HS-27A (cell line): ENCODE measurements around the gene FBRSL1.

ENCODE experiments used
- DNase-seq: peaks from one replicate; pipeline ENCODE4 v3.0.0-alpha.2; 2012; ENCODE audit warnings: low read depth, missing footprints

FBRSL1 gene

DNA sequence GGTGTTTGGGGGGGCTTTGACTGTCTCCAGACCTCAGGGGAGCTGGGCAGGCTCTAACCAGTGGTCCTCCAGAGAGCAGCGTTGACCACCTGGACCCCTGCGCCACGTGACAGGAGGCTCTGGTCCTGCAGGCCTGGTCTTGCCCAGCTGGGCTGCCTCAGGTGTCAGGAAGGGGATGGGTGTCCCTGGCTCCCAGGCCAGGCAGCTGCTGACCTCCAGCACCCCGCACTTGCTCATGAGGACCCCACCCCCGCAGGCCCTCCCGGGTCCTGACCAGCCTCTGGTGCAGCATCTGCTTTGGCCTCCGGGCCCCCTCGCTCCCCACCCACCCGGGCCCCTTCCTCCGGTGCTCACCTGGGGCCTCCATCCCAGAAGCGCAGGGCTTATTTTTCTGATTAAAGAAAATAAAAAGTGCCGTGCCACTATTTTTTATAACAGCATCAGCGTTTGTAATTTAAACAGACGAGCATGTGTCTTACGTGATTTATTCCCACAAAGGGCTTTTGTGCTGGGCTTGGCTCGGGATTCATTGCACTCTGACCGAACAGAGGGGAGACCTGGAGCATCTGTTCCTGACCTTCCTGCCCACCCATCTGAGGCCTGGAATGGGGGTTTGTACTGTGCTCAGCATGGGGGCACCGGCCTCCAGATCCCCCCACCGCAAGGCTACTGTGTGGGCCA lies 21.7 kb downstream of the FBRSL1 start:
- no peak for DNase-seq

DNA sequence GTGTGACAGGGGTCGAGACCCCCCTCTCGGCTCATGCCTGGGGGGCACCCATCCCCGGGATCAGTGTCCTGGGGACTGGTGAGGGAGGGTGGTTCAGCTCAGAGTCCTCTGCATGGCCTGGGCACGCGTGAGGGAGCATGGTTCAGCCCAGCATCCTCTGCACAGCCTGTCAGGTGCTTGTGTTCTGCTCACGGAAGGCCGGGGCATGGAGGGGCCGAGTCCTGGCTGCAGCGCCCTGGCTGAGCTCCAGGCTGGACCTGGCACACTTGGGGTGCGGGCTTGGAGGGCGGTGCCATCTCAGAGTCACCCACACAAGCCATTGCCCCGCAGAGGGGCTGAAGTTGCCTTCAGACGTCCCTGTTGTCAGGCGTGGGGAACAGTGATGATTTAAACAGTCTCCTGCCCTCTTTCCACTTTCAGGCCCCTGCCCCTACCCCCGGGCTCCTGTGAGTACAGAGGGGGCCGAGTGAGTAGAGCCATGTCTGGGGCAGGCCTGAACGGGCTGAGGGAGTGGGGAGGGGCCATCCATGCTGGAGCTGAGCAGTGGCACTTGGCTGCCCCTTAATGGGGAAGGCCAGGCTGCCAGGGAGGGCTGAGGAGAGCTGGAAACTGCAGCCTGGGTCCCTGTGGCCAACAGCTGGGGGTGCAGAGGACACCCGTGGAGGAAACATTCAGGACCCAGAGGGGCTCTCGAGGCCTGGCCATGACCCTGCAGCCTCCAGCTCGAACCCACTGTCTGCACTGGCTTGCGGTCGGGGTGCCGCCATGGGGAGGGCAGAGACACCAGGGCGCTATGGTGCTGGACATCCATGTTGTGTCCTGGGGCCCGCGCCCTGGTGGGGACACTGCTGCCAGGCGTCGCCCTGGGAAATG lies 22.5 kb downstream of the FBRSL1 start:
- no peak for DNase-seq

DNA sequence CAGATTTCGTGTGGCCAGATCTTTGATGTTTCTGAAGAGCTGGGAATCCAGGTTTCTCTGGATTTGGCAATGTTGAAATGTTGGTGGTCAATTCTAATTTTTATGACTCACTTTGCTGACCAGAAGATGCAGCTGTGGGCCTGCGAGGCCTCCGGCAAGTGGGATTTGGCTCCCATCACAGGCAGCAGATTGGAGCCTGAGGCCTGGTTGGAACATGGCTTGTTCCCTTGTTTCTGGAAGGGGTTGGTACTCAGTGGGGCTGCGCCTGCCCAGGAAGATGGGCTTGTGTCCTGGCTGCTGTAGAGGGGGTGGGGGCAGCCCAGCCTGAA lies 23.1 kb downstream of the FBRSL1 start:
- no peak for DNase-seq

DNA sequence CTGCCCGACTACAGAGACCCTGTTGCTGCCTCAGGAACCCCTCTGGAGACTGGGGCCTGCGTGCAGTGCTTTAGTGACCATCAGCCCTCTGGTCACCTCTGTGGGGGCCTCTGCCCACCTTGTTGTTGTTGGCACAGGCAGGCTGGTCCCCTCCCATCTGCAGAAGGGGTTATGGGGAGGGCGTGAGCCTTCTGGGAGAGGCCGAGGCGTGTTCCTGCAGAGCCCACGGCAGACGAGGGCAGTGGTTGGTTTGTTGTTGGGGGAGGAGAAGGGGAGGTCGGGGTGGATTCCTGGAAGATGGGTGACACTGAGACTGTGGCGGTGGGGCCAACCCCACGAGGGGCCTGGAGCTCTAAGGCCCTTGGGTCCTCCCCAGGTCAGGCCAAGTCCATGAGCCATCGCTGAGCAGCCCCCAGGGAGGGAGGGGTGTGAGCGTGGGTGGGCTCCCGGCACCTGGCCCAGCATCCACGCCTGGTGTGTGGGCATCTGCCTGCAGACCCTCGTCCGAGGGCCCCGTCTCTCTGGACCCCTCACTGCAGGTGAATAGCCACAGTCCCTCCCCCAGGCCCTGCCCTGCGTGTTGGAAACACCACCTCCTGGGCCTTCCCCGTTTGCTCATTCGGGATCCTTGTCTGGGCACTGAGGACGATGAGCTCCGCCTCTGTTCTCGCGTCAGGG lies 23.6 kb downstream of the FBRSL1 start:
- DNase-seq = no peak

DNA sequence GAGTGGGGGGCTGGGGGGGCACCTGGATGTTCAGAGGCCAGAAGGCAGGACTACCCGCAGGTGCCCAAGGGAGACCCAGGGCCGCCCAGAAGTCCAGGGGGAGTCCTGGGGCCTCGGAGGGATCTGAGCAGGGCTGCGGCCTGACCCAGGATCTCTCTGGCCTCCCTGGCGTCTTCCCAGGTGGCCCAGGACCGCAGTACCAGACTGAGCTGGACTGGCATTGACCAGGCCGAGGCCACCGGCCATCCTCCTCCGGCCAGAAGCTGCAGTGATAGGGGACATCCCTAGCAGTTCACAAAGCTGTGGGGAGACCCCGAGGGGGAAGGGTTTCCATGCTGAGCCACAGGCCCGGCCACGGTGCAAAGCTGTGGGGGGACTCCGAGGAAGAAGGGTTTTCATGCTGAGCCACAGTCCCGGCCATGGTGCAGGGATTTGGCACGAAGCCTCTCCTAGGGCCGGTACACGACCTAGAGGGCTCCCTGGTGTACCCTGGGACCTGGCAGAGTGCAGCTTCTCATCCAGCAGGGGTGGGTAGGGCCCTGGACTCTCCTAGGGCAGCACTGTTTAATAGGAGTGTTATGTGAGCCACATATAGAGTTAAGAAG lies 24.4 kb downstream of the FBRSL1 start:
- DNase-seq = no peak

DNA sequence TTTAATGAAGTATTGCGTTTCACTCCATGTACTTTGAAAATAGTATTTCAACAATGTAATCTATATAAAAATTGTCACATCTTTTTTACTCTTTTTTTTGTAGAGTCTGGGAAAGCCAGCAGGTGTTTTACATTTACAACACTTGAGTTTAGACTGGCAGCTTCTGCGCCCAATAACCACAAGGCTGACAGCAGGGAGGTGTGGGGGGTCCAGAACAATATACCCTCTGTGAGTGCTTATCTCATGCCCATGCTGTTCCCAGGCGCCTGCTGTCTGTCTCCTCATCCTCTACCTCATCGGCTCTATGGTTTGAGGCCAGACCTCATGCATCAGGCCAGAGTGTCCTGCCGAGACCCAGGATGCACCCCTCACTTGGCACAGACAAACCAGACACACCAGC lies 24.9 kb downstream of the FBRSL1 start:
- DNase-seq = no peak

DNA sequence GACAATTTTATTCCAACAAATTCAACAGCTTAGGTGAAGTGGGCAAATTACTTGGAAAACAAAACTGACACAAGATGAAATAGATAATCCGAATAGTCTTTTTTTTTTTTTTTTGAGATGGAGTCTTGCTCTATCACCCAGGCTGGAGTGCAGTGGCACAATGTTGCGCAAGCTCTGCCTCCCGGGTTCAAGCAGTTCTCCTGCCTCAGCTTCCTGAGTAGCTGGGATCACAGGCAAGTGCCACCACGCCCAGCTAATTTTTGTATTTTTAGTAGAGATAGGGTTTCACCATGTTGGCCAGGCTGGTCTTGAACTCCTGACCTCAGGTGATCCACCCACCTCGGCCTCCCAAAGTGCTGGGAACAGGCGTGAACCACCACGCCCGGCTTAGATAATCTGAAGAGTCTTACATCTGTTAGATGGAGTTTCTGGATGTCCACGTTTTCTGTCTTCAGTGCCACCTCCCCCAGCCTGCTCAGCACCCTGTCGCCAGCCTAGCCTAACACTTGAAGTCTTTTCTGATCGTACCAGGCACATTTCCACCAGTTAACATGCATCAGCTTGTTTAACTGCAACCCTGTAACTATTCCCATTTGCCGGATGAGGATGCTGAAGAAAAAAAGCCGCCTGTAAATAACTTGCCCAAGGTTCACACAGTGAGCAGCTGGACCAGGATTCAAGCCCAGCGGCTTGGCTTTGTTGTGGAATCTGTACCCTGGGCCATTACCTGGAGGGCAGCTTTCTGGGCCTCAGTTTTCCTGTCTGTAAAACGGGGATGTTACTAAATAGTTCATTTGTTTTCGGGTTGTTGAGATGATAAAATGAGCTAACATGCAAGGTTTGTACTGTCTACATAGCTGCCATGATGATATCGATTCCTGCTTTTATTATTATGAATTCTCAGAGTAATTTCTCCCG lies 26.4 kb downstream of the FBRSL1 start:
- DNase-seq = no peak

DNA sequence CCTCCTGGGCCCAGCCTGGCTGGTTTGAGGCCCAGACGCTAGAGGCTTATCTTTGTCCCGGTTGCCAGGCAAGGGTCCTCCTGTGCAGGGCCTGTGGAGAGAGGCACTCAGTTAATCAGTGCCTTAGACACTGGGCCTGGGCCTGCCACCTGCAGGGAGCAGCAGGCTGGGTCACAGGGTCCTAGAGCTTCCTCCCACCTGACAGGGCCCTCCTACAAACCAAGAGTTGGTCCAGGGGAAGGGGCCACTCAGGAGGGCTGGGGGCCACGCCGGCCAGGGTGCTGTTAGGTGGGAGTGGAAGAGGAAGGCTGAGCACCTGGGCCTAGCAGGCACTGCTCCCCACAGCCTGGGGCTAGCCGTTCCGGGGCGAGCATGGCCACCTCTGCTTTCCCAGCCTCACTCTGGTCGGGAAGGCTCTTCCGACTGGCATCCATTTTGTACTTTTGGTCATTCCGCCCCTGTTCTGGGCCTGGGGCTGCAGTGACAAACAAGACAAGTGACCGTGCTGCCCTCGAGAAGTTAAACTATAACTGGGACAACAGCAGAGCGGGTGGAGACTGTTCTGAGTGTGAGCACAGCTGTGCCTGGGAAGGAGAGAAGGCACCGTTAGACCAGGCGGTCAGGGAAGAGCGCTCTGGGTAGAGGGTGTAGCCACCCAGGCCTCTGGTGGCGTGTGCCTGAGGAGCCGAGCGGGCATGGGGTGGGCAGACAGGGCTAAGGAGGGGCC lies 27.2 kb downstream of the FBRSL1 start:
- no peak for DNase-seq

DNA sequence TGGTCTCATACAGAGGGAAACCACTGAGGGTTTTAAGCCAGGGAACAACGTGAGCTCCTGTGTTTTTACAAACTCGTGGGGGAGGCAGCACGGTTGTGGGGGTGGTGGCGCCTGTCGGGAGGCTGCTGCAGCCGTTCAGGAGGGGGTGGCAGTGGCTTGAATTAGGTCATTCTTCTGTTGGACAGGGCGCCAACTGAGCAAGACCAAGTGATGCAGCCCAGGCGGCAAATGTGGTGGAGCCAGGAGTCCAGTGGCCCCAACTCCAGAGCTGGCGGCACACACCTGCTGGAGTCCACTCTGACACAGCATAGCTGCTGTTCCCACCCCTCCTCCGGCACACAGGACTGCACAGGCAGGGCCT lies 27.8 kb downstream of the FBRSL1 start:
- no peak for DNase-seq

DNA sequence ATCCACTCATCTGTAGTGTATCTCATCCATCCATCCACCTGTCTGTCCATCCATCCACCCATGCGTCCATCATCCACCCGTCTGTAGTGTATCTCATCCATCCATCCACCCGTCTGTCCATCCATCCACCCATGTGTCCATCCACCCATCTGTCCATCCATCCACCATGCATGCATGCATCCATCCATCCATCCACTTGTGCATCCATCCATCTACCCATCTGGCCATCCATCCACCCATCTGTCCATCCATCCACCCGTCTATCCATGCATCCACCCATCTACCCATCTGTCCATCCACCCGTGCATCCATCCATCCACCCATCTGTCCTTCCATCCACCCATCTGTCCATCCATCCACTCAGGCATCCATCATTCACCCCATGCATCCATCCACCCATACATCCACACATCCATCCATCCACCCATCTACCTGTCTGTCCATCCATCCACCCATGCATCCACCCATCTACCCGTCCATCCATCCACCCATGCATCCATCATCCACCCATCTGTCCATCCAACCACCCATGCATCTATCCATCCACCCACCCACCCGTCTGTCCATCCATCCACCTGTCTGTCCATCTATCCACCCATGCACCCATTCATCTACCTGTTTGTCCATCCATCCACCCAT lies 28.5 kb downstream of the FBRSL1 start:
- no peak for DNase-seq

DNA sequence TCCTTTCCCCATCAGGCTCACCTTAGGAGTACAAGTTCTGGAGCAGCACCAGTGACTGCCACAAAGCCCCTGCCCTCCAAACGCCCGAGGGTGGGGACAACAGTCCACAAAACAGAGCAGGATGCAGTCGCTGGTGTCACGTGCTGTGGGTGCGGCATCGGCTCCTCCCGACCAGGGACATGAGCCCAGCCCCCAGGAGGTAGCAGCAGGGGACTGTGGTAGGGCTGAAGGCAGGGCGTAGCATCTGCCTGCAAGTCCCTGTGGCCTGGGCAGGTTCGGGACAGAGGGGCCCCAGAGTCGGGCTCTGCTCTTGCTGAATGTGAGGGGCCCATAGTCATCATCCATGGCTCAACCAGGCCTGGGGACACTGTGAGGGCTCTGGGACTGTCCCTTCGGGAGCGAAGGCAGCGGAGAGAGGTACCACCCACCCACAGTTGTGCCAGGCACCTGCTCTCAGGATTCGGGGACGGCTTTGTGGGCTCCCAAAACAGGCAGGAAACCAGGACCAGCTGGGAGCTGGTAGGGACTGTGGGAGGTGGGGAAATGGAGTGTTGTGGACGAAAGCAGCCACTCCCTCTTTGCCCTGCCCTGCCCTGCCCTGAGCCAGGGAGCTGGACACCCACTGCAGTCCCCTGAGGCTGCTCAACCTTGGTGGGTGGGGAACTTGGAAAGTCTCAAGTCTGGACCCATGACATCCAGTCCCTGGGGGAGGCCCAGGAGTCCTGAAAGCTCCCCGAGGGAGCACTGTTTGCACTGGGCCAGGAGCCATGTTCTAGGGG lies 30.7 kb downstream of the FBRSL1 start:
- no peak for DNase-seq

DNA sequence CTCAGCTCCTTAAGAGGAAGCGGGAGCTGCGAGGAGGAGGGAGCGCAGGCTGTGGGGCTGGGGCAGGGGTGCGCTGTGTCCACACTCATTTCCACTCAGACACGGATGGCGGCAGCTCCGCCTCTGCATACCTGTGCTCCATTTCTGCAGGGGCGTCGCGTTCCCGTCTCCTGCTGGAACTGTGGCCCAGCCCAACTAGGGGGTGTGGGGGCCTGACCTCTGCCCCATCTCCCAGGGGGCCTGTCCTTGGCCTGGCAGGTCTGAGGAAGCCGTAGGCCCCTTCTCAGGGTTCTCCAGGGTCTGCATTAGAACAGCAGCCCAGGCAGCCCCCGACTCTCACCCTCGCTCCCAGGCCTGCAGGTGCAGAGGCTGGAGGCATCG lies 31.2 kb downstream of the FBRSL1 start:
- DNase-seq = no peak

DNA sequence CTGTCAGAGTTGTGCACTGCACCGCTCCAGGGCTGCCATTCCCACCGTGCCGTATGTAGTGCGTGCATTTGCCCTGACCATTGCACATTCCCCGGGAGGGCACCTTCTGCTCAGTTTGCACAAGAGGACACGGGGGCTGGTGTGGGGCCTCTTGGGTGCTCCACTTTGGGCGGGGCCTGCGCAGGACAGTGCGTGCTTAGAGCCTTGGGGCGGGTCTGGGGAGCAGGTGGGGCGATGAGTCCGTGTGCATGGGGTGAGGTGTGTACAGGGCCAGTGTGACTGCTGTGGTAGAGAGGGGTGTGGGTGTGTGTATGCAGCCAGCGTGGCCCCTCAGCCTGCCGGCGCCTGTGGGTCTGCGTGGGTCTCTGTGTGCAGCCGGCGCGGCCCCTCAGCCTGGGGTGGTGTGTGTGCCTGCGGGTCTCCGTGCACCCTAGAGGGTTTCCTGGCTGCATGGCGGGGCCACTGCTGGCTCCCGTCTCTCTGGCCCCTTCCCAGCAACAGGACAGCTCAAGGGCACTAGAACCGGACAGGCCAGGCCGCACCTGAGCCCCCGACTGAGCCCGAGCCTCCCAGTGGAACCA lies 31.9 kb downstream of the FBRSL1 start:
- DNase-seq = no peak

DNA sequence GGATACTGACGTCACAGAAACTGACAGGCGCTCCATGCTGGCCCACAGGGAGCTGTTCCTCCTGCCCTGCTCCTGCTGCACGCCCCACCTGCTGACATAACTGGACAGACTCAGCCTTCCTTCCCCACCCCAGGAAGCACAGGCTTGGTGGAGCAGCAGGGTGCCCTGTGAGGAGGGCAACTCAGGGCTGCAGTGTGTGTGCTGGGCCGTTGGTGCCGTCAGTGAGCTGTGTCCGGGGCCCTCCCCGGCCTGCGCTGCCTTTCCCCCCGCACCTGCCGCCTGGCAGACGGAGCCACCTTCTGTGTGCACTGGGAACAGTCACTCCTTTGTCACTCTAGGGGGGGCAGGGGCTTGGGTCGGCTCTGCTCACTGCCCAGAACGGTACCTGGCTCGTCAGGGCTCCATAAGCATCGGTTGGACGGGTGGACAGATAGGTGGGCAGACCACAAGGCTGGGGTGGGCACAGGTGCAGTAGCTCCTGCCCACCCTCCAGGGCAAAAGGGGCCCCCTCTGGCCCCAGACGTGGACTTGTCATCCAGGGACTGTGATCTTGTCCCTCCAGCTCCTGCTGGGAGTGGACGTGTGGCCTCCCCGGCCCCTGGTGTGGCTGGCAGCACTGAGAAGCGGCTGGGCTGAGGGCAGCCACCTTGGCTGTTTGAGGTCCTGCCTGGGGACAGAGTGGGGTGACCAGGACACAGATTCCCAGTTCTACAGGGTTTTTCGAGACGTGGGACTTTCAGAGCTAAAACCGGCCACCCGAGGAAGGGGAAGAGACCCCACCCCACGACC lies 32.8 kb downstream of the FBRSL1 start:
- no peak for DNase-seq

DNA sequence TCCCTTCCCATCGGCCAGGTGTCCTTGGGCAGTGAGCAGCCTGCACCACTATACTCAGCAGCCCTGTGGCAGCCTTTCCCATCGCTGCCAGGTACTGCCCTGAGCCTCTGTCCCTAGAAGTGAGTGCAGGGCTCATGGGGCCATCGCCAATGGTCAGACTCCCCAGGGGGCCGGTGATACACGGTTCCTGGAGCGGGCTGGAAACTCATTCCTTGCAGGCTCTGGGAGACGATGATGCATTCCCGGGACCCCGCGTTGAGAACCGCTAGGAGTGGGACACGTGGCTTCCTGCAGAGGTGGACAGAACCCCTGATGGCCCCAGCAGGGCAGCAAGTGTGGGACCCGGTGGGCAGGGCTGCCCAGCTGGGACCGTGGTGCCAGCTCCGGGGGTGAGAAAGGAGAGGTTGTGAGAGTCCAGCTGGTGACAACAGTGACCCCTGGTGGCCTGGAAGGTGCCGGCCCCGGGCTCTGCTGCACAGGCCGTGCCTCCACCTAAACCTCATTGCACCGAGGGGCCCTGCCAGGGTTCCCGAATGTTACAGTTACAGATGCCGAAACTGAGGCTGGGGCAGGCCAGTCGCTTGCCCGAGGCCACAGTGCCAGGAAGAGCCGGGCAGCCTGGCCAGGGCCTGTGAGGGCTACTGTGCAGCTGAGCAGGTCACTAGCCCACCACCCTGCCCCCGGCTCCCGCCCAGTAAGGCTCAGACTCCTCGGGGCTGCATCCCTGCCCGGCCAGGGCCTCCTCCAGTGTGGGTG lies 33.8 kb downstream of the FBRSL1 start:
- no peak for DNase-seq

DNA sequence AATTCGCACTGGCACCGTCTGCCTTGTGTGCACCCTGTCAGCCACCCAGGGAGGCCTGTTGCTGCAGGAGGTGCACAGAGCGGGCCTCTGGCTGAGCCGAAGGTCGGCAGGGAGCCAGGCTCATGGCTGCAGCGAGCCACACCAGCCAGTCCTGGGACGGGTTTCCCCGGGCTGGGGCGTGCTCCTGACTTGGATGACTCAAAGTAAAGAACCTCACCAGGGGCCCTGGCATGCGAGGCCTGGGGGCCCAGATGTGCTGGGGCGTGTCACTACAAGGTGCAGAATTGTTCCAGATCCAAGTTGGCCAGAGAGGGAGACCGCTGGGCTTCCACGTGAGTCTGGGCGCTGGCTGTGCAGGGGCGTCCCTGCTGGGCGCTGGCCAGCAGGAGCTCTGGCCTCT lies 34.5 kb downstream of the FBRSL1 start:
- DNase-seq = no peak

DNA sequence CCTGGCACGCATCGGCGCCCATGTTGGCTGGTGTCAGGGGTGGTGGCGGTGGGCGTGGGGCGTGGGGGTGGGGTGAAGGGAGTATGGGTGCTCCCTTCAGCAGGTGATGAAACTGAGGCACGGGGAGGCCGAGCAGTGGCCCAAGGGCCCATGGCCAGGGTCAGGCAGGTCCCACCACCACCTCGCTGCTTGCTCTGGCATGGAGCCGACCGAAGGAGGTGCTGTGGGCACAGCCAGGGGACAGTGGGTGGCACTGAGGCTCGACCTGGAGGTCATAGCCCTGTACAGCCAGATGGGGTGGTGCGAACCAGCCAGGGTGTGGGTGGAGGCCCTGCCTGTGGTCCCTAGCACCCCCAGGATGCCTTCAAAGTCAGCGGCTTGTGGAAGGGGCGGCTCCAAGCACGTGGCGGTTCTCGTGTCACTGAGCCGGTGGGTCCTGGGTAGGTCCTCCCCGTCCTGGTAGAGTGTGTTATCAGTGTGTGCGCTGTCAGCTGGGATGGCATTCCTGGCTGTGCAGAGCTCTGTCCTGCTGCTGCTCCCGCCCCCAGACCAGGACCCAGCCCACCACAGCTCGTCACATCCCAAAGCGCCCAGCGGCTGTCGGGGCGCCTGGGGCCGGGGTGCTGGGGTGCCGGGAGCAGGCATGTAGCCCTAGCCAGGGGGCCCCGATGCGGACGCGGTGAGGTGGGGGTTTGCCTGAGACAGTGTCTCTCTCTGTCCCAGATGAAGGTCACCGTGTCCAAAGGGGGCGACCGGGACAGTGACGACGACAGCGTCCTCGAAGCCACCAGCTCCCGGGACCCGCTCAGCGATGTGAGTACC lies 35.3 kb downstream of the FBRSL1 start:
- no peak for DNase-seq
